Lower lobe of right lung (tissue), 2 donors: Measurements from ENCODE around the gene SLC25A21. TPM values are rescaled to one million over a fixed set of nuclear protein-coding genes. Genes with fewer than 3 reads are reported as not detected.

Experiments
- ATAC-seq, 2 donors: fragments of 200-7000 bp; cut with Tn5 transposase; one replicate each; pipeline ENCODE4 v1.9.1; 2020 to 2022; ENCODE audit warnings: mild to moderate bottlenecking in 2 of 2, moderate library complexity in 2 of 2
- DNase-seq: peaks from one replicate; pipeline ENCODE4 v3.0.0-alpha.2; 2020
- H3K27ac ChIP-seq: fragments of 200-600 bp; one replicate; pipeline ENCODE4 v1.8.0; 2022
- H3K27me3 ChIP-seq: fragments of 200-600 bp; one replicate; pipeline ENCODE4 v1.8.0; 2022; ENCODE audit warnings: low read depth
- H3K36me3 ChIP-seq: fragments of 200-600 bp; one replicate; pipeline ENCODE4 v1.8.0; 2022; ENCODE audit warnings: mild to moderate bottlenecking
- H3K4me1 ChIP-seq: fragments of 200-600 bp; one replicate; pipeline ENCODE4 v1.8.0; 2022
- H3K4me3 ChIP-seq: fragments of 200-600 bp; one replicate; pipeline ENCODE4 v1.8.0; 2022; ENCODE audit warnings: mild to moderate bottlenecking
- H3K9me3 ChIP-seq: fragments of 200-600 bp; one replicate; pipeline ENCODE4 v1.8.0; 2022
- CTCF ChIP-seq: fragments of 200-600 bp; IDR thresholded peaks from one replicate; pipeline ENCODE4 v1.8.0; 2022; ENCODE audit warnings: antibody characterized with exemption, mild to moderate bottlenecking
- intact Hi-C: fragments of 100-400 bp; cut with DNase I; formaldehyde crosslinking; loops from one replicate; pipeline ENCODE4 v1.11.0; 2022
- total RNA-seq: library from RNA; stranded (reverse); fragmentation: NEBNext Ultra II Directional; extraction: Animal tissue kit (Norgen Biotek cat#: 25700); gene quantifications from one replicate; pipeline ENCODE4 v1.2.1, GENCODE V29; 2021
- donor health status: DM: no; HTN: yes; CAD: no; lungs with severe emphysema.

SLC25A21 gene
- total RNA-seq, 1 donor from 2014 or later = 0.38 TPM

DNA sequence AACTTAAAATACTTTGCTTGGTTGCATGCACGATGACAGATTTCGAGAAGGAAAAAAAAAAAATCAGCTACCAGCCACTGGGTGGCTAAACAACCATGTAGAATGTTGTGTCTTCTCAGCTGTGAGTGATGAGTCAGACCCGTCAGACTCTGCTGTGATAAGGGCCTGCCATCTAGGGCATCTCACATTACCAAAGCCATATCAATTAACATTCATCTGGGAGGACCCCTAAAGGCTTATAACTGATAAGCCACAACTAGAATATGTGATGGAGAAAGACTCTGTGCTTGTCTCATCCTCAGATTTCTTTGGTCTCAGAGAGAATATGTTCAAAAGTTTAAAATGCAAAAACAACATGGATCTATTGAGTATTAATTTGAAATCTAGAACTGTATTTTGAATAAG lies 399.3 kb downstream of the SLC25A21 start:
- Histone ChIP-seq H3K4me3 (no peak overlapping the region), H3K9me3 (no peaks in the 10 kb centered on the region), H3K4me1 (no peaks in the 10 kb centered on the region), H3K27ac (no peak overlapping the region), H3K36me3 (no peaks in the 10 kb centered on the region), H3K27me3 (no peaks in the 10 kb centered on the region)
- no peak for TF ChIP-seq CTCF
- no peak for ATAC-seq
- DNase-seq = no peak
- intact Hi-C loops = no loop called here

DNA sequence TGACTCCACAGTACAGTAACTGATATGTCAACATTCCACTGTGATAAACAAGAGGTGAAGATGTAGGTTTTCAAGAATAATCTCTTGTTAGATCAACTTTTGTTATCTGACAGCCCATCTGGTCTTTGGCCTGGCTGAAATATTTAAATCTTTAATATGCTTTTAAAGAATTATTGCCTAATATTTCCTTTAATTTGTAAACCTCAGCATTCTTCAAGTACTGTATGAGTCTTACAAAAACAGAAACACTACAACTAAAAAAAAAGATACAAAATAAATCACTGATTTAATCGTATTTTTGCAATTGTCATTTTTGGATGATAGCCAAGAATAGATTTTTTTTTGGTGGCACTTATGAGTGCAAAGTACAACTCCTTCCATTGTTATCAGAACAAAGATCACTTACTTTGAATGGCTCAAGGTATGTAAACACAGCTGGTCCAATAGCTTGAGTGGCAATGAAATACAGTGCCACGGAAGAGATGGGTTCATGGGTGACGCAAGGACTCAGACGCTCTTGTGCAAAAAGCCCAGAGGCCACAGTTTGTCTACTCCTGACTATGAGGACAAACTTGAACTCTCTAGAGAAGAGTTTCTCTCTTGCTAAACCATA lies 401.3 kb downstream of the SLC25A21 start:
- Histone ChIP-seq H3K36me3 (no peaks in the 10 kb centered on the region), H3K4me1 (no peaks in the 10 kb centered on the region), H3K4me3 (no peak overlapping the region), H3K27ac (no peak overlapping the region), H3K27me3 (no peaks in the 10 kb centered on the region), H3K9me3 (no peaks in the 10 kb centered on the region)
- intact Hi-C loops = no loop called here
- DNase-seq = no peak
- peak; percentile 33 to 34 for ATAC-seq
- TF ChIP-seq CTCF = no peak

DNA sequence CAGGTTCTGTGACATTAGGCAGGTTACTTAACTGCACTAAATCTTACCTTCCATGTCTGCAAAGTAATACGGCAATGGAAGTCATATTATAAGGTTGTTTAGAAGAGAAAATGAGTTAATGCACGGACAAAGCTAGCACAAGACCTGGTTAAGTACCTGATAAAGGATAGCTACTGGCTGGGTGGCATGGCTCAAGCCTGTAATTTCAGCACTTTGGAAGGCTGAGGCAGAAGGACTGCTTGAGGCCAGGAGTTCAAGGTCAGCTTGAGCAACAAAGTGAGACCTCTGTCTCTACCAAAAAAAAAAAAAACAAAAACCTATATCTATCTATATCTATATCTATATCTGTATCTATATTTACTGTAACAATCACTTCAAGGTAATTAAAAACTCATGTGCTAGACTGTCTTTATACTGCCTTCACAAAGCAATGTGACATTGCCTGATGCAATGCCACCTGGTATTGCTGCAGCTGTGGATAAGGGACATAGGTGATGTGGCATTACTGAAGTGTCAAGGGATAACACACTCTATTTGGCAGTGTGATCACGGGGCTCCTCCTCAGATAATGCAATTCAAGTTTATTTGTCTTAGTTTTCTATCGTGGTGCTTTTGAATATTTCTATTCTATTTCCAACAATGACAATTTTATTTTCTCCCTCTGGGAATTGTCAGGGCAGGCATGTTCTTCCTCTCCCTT lies 403.6 kb downstream of the SLC25A21 start:
- H3K4me3 ChIP-seq = no peak overlapping the region
- TF ChIP-seq CTCF = no peak
- no peak for DNase-seq
- no peak for ATAC-seq
- H3K27me3 ChIP-seq = no peaks in the 10 kb centered on the region
- H3K9me3 ChIP-seq = no peaks in the 10 kb centered on the region
- intact Hi-C loops = no loop called here
- no peaks in the 10 kb centered on the region for H3K36me3 ChIP-seq
- no peak overlapping the region for H3K27ac ChIP-seq
- H3K4me1 ChIP-seq = no peaks in the 10 kb centered on the region

DNA sequence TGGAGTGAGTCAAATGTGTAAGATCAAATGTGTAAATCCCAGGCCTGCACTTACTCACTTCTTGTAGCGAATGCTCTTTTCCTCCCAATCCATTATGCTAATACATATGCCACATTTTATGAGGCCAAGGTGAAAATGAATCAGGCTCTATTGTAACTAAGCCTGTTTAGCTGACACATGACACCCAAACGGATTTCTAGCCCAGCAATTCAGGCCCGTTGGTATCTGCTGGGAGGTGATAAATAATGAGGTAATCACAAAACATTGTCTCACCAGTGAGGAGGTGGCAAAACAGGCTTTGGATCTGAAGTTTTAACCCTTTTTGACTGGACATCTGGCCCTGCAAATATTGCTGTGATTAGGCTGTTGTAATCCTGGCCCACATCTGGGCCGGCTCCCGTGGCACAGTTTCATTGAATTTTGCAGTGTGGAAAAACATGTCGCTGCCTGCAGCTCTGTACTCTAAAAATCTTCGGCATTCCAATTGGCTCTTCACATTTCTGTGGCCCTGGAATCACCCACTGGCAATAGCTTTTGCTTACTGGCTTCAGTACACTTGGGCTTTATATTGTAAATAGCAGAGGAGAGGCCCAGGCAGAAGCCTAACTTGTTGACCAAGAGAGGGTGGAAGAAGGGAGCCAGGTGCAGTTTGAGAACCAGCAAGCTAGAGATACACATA lies 404.7 kb downstream of the SLC25A21 start:
- DNase-seq (no peak), ATAC-seq (no peak)
- Histone ChIP-seq H3K9me3 (no peaks in the 10 kb centered on the region), H3K4me3 (no peak overlapping the region), H3K27ac (no peak overlapping the region), H3K4me1 (no peaks in the 10 kb centered on the region), H3K36me3 (no peaks in the 10 kb centered on the region), H3K27me3 (no peaks in the 10 kb centered on the region)
- TF ChIP-seq CTCF = no peak
- intact Hi-C loops = no loop called here

GRCh38 chr14:36766974-36767373 lies 405.4 kb downstream of the SLC25A21 start:
- TF ChIP-seq CTCF = no peak
- Histone ChIP-seq H3K27me3 (no peaks in the 10 kb centered on the region), H3K9me3 (no peaks in the 10 kb centered on the region), H3K36me3 (no peaks in the 10 kb centered on the region), H3K27ac (no peak overlapping the region), H3K4me3 (no peak overlapping the region), H3K4me1 (no peaks in the 10 kb centered on the region)
- no peak for DNase-seq
- ATAC-seq = no peak
- intact Hi-C loops = no loop called here
